GM19452 (cell line): ENCODE data around the gene FERMT2.
"Not testable (repeated sequence)": the region's sequence is repeated elsewhere in the genome, so short reads cannot be mapped to it uniquely, and the experiment has no call there.

ENCODE experiments used
- ATAC-seq: cut with Tn5 transposase; IDR thresholded peaks from one replicate; pipeline ENCODE4 v1.9.1; 2021; ENCODE audit not compliant: unreplicated experiment

Gene FERMT2

GRCh38 chr14:52864893-52865292 is 86.0 kb downstream of the FERMT2 start:
- not testable (repeated sequence) for ATAC-seq

- ATAC-seq: no peak
Measured at GRCh38 chr14:52863334-52863700, 87.5 kb downstream of the FERMT2 start.

DNA sequence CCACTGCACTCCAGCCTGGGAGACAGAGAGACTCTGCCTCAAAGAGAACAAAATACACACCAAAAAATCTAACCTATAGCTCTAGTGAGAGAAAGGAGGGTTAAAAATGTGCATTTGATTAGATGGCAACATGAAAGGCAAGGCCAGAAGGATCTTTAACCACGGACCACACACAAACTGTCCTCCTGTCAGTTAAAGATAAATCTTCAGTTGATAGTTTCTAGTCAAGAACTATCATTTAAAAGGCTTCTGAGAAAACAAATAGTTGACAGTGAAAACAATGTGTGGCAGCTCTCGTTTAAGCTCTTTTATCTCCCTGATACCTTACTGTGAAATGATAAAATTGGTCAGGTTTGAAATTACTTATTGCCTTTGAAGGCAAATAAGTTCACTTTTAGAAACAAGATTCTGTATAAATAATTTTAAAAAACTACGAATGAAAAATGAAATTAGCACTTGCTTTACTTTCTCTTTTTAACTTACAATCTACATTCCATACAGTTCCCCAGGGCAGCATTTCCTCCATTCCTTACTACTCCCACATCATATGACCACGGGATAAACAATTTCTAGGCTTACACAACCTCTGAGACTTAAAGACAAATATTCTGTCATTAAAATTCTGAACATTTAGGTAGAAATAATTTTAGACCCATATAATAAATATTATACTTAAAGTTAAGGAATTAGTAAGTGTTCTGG is 88.1 kb downstream of the FERMT2 start:
- no peak for ATAC-seq

DNA sequence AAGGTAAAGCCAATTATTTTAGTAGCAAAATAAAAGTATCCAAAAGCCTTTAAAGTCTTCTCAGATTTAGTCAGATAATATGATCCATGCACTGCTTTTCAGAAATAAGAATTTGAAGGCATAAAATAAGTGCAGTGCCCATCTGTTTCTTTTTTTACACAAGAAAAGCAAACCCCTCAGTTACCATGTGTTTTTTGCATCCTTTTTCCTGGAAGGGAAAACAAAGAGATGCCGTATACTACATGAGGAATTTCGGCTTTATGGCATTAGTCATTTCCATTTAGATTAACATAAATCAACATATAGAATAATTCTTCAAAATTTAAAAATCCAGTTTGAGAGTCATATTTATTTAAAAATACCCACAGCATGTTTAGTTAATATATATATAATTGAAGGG is 89.4 kb downstream of the FERMT2 start:
- no peak for ATAC-seq

DNA sequence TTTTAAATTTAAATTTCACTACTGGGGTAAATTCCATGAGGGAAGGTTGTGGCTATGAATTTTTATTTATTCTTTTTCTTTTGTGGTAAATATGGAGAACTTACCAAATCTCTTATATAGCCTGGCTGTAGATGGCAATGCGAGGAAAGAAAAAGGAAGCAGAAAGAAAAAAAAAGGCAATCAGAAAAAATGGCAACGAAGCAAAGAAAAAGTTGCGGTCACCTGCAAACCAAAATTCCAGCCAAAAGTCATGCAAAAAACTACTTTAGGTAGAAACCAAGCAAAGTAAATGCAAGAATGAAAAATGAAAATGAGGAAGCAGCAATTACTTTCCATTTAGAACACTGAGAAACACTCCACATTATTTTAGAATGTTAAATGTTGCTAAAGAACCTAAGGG is 89.9 kb downstream of the FERMT2 start:
- no peak for ATAC-seq

- ATAC-seq: no peak
Measured at GRCh38 chr14:52860209-52860608, 90.6 kb downstream of the FERMT2 start.

- no peak for ATAC-seq
Measured at GRCh38 chr14:52856139-52856538, 94.7 kb downstream of the FERMT2 start.

GRCh38 chr14:52853522-52853854 is 97.4 kb downstream of the FERMT2 start:
- no peak for ATAC-seq

DNA sequence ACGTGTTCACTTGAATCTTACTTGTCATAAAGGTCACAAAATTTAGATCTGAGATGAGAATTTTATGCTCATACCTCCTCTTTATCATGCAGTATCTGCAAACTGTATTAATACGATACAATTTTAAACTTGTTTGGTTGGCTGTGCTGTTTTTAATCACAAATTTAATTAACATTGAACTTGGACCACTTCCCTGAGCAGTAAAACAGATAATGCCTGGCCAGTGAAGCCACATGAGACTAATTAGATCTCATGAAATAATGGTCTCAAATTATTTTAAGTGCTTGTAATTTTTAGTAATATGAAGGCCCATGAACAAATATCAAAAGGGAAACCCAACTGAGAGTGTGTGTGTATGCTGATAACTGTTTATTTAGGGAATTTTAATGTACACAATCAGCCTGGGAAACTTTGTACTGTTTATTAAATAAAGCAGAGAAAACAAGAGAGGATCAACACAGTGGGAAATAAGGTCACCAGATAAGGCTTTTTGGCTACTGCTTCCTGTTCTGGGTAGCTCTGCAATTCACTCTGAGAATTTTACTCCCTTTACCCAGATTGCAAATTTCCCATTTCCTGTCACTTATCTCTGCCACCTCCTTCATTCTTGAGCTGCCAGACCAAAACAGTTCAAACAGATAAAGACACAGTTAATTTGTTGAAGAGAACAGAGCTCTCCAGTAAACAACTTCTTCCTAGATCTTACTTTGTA is 97.9 kb downstream of the FERMT2 start:
- no peak for ATAC-seq

GRCh38 chr14:52850451-52850909 is 100.4 kb downstream of the FERMT2 start:
- ATAC-seq: no peak

DNA sequence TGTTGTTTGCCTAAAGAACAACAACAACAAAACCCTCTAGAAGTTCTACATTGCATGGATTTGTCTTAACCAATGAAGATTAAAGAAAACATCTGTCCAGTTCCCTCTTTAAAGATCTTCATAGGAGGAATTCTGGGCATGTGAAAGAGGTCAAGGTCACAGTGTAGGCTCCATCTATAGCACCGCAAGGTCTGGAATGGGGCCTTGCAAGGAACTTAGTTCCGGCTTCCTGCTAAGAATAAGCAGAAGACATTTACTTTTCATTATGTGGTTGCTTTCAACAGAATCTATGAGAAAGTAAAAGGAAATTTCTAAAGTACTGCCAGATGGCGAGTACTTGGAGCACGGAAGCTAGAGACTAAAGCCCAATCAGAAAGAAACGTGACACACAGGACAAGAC is 102.2 kb downstream of the FERMT2 start:
- no peak for ATAC-seq

- ATAC-seq: no peak
Measured at GRCh38 chr14:52846591-52846990, 104.3 kb downstream of the FERMT2 start.

- ATAC-seq: no peak
Measured at GRCh38 chr14:52845081-52845480, 105.8 kb downstream of the FERMT2 start.

GRCh38 chr14:52844262-52845060 is 106.4 kb downstream of the FERMT2 start:
- ATAC-seq: no peak

- ATAC-seq: no peak
Measured at GRCh38 chr14:52840877-52841276, 110.0 kb downstream of the FERMT2 start.

DNA sequence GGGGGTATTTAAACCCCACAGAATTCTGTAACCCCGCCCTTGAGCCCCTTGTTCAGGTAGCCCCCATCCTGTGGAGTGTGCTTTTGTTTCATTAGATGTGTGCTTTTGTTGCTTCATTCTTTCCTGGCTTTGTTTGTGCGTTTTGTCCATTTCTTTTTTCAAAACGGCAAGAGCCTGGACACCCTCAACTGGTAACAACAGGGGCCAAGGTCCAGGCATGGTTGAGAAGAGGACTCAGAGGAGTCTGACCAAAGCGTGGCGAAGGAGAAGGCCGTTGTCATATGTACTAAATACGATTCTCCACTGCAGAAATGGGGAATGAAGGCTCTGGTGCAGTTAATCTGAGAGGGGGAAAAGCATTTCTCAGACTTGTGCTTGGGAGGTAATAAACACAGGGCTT is 113.4 kb downstream of the FERMT2 start:
- no peak for ATAC-seq

DNA sequence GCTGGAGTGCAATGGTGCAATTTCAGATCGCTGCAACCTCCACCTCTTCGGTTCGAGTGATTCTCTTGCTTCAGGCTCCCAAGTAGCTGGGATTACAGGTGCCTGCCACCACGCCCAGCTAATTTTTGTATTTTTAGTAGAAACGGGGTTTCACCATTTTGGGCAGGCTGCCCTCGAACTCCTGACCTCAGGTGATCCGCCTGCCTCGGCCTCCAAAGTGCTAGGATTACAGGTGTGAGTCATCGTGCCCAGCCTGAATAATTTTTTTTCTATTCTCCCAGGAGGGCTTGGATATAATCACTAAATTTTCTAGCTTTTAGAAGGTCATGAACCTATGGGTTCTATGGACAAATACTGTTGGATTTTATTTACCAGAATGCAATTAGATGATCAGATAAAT is 114.8 kb downstream of the FERMT2 start:
- ATAC-seq: no peak

GRCh38 chr14:52835122-52835903 is 115.5 kb downstream of the FERMT2 start:
- ATAC-seq: no peak

- ATAC-seq: no peak
Measured at GRCh38 chr14:52834440-52834842, 116.4 kb downstream of the FERMT2 start.

DNA sequence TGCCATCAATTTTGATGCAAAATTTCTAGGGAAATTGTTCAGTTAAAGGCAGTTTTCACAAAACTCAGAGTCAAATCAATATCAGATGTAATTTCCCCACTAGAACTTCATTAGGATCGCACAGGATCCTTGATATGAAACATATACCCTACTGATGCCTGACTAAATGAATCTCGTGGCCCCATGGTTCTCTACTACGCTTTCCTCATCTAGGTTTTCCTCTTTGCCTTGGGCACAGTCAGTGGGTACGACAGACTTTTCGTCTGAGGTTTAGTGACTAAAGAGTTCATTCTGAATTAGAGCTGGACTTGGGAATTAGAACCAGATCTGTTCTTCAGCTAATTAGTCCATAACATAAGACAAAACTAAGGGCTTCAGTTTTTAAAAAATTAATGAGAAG is 117.0 kb downstream of the FERMT2 start:
- ATAC-seq: no peak

DNA sequence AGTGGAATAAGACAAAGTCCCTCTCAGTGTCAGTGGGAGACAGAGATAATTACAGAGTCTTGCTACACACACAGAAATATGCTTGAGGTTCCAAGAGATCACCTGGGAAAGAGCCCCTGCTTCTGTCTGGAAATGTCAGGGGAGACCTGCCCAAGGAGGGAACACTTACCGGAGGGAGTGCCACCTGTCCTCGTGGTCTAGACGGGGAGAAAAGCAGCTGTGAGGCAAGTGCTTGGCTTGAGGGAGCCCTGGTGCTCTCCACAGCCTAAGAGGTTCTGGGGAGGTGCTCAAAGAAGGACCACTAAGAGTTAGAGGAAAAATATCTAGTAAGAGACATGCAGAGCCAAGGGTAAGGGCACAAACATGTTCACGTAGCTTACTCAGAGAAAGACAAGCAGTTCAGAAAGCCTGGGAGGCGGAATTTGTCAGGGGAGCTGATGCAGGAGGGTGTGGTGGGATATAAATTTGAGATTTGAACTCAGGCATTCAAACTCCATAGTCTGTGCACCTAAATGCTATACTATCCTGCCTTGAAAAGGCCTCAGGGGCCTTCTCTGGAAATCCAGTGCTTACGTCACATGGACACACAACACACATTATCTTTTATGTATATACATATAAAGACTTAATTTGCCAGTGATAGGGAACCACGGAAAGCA is 121.2 kb downstream of the FERMT2 start:
- ATAC-seq: no peak
